WI38 (cell line): ENCODE measurements around the gene IGSF6.

Experiments
- H3K4me3 ChIP-seq: 2 replicates; pipeline ENCODE4 v1.5.1; 2011; ENCODE audit warnings: low read depth, mild to moderate bottlenecking, control low read depth, low read length
- CTCF ChIP-seq: IDR thresholded peaks from 2 replicates; pipeline ENCODE4 v1.5.1; 2012; ENCODE audit warnings: low read depth, mild to moderate bottlenecking, control low read depth, low read length

The IGSF6 gene

GRCh38 chr16:21626659-21627277, 25.6 kb downstream of the IGSF6 start:
- no peak for TF ChIP-seq CTCF
- H3K4me3 ChIP-seq = peak overlapping the region; percentile 9; the same call in 1 of the 2 replicates

- TF ChIP-seq CTCF = no peak
Observed at GRCh38 chr16:21625026-21625425, 27.4 kb downstream of the IGSF6 start.

GRCh38 chr16:21622545-21622944, 29.9 kb downstream of the IGSF6 start:
- H3K4me3 ChIP-seq = no peak overlapping the region
- no peak for TF ChIP-seq CTCF

More at GRCh38 chr16:21625026-21625425, 27.4 kb downstream of the IGSF6 start:
- H3K4me3 ChIP-seq = no peak overlapping the region

GRCh38 chr16:21620592-21620991, 31.8 kb downstream of the IGSF6 start:
- H3K4me3 ChIP-seq = no peak overlapping the region
- no peak for TF ChIP-seq CTCF

GRCh38 chr16:21619765-21620425, 32.5 kb downstream of the IGSF6 start:
- TF ChIP-seq CTCF = no peak
- no peak overlapping the region for H3K4me3 ChIP-seq

GRCh38 chr16:21618281-21618680, 34.1 kb downstream of the IGSF6 start:
- no peak overlapping the region for H3K4me3 ChIP-seq
- no peak for TF ChIP-seq CTCF

GRCh38 chr16:21617607-21618006, 34.8 kb downstream of the IGSF6 start:
- H3K4me3 ChIP-seq = no peak overlapping the region
- no peak for TF ChIP-seq CTCF
